H9 (cell line): ENCODE results near the gene KCNA3. TPM values are rescaled to one million over a fixed set of nuclear protein-coding genes. Genes with fewer than 3 reads are reported as not detected.

ENCODE experiments used
- DNase-seq: peaks from one replicate; pipeline ENCODE4 v3.0.0-alpha.2; 2017
- H2AFZ ChIP-seq: one replicate; pipeline ENCODE4 v1.6.1; 2013; ENCODE audit warnings: mild to moderate bottlenecking, low read length, control low read depth, moderate library complexity
- H2AK5ac ChIP-seq: 2 replicates; pipeline ENCODE4 v1.6.1; 2013; ENCODE audit warnings: low read length, control low read depth, mixed read lengths; ENCODE audit not compliant: insufficient read length
- H2BK120ac ChIP-seq: one replicate; pipeline ENCODE4 v1.6.1; 2013; ENCODE audit warnings: low read depth, mild to moderate bottlenecking, low read length, control low read depth, inconsistent platforms; ENCODE audit not compliant: poor library complexity, severe bottlenecking
- H2BK12ac ChIP-seq: 2 replicates; pipeline ENCODE4 v1.6.1; 2013; ENCODE audit warnings: low read length, control low read depth, mixed read lengths, low read depth; ENCODE audit not compliant: insufficient read length
- H2BK15ac ChIP-seq: 2 replicates; pipeline ENCODE4 v1.6.1; 2013; ENCODE audit warnings: low read depth, low read length, control low read depth
- H2BK20ac ChIP-seq: one replicate; pipeline ENCODE4 v1.6.1; 2013; ENCODE audit warnings: low read depth, mild to moderate bottlenecking, low read length, control low read depth, inconsistent platforms; ENCODE audit not compliant: poor library complexity, severe bottlenecking
- H2BK5ac ChIP-seq: 2 replicates; pipeline ENCODE4 v1.6.1; 2013; ENCODE audit warnings: low read length, control low read depth, mixed read lengths; ENCODE audit not compliant: insufficient read length
- H3K14ac ChIP-seq: 2 replicates; pipeline ENCODE4 v1.6.1; 2013; ENCODE audit warnings: low read length, control low read depth; ENCODE audit not compliant: insufficient read depth
- H3K18ac ChIP-seq: 2 replicates; pipeline ENCODE4 v1.6.1; 2013; ENCODE audit warnings: low read depth, mild to moderate bottlenecking, mixed read lengths, low read length, control low read depth; ENCODE audit not compliant: insufficient read length
- H3K23ac ChIP-seq: 2 replicates; pipeline ENCODE4 v1.6.1; 2013; ENCODE audit warnings: low read length, control low read depth, mixed read lengths, low read depth; ENCODE audit not compliant: insufficient read length
- H3K23me2 ChIP-seq: 2 replicates; pipeline ENCODE4 v1.6.1; 2013; ENCODE audit warnings: low read depth, mild to moderate bottlenecking, mixed read lengths, low read length, control low read depth; ENCODE audit not compliant: insufficient read length, poor library complexity, severe bottlenecking
- H3K27ac ChIP-seq: 2 replicates; pipeline ENCODE4 v1.5.1; 2013; ENCODE audit warnings: low read length, control low read depth, mixed read lengths, low read depth; ENCODE audit not compliant: insufficient read length
- H3K27me3 ChIP-seq: 2 replicates; pipeline ENCODE4 v1.6.1; 2013; ENCODE audit warnings: low read length, control low read depth, inconsistent platforms; ENCODE audit not compliant: insufficient read depth
- H3K4ac ChIP-seq: 2 replicates; pipeline ENCODE4 v1.6.1; 2013; ENCODE audit warnings: low read depth, mild to moderate bottlenecking, control low read depth, inconsistent platforms, low read length, moderate library complexity
- H3K4me1 ChIP-seq: 2 replicates; pipeline ENCODE4 v1.6.1; 2013; ENCODE audit warnings: low read length, control low read depth, inconsistent platforms; ENCODE audit not compliant: insufficient read depth
- H3K4me2 ChIP-seq: 2 replicates; pipeline ENCODE4 v1.6.1; 2013; ENCODE audit warnings: low read length, control low read depth, mixed read lengths; ENCODE audit not compliant: insufficient read length, insufficient read depth
- H3K56ac ChIP-seq: 2 replicates; pipeline ENCODE4 v1.6.1; 2013; ENCODE audit warnings: low read depth, mild to moderate bottlenecking, mixed read lengths, low read length, control low read depth; ENCODE audit not compliant: insufficient read length
- H3K79me1 ChIP-seq: 2 replicates; pipeline ENCODE4 v1.6.1; 2013; ENCODE audit warnings: low read depth, mild to moderate bottlenecking, moderate library complexity, low read length, control low read depth, inconsistent platforms; ENCODE audit not compliant: insufficient read depth, poor library complexity, severe bottlenecking
- H3K79me2 ChIP-seq: 2 replicates; pipeline ENCODE4 v1.6.1; 2013; ENCODE audit warnings: low read length, control low read depth, inconsistent platforms; ENCODE audit not compliant: insufficient read depth
- H3K9ac ChIP-seq: 2 replicates; pipeline ENCODE4 v1.6.1; 2013; ENCODE audit warnings: low read length, control low read depth, mixed read lengths; ENCODE audit not compliant: insufficient read length; ENCODE audit errors: extremely low read depth
- H3K9me3 ChIP-seq: one replicate; pipeline ENCODE4 v1.6.1; 2013; ENCODE audit warnings: low read depth, low read length, inconsistent platforms; ENCODE audit not compliant: control insufficient read depth
- H3T11ph ChIP-seq: one replicate; pipeline ENCODE4 v1.6.1; 2013; ENCODE audit warnings: mild to moderate bottlenecking, low read length, control low read depth, inconsistent platforms
- H4K20me1 ChIP-seq: one replicate; pipeline ENCODE4 v1.6.1; 2013; ENCODE audit not compliant: control insufficient read depth, insufficient read length, insufficient read depth
- H4K5ac ChIP-seq: 2 replicates; pipeline ENCODE4 v1.6.1; 2013; ENCODE audit warnings: low read depth, mild to moderate bottlenecking, mixed read lengths, low read length, control low read depth; ENCODE audit not compliant: insufficient read length
- H4K8ac ChIP-seq: replicated peaks from 2 replicates; pipeline ENCODE4 v1.6.1; 2013; ENCODE audit warnings: low read length, control low read depth, mixed read lengths, low read depth; ENCODE audit not compliant: insufficient read length
- H4K91ac ChIP-seq: 2 replicates; pipeline ENCODE4 v1.6.1; 2013; ENCODE audit warnings: low read depth, mild to moderate bottlenecking, moderate library complexity, mixed read lengths, low read length, control low read depth; ENCODE audit not compliant: insufficient read length
- H3K27ac Mint-ChIP-seq, 3 experiments: 2 replicates in 2 of 3; 3 replicates in 1 of 3; pipeline ENCODE4 v1.8.0; 2020 to 2021; ENCODE audit warnings: mixed read lengths in 3 of 3, mild to moderate bottlenecking in 1 of 3, moderate library complexity in 1 of 3
- H3K27me3 Mint-ChIP-seq: 2 replicates; pipeline ENCODE4 v1.8.0; 2021; ENCODE audit warnings: low read depth, mild to moderate bottlenecking, moderate library complexity, mixed read lengths
- H3K36me3 Mint-ChIP-seq, 3 experiments: 2 replicates in 2 of 3; 3 replicates in 1 of 3; pipeline ENCODE4 v1.8.0; 2020 to 2021; ENCODE audit warnings: low read depth in 3 of 3, mixed read lengths in 3 of 3; ENCODE audit not compliant: insufficient read depth in 1 of 3
- H3K4me1 Mint-ChIP-seq, 2 experiments: 2 replicates each; pipeline ENCODE4 v1.8.0; 2020; ENCODE audit warnings: mixed read lengths in 2 of 2
- H3K4me3 Mint-ChIP-seq, 2 experiments: 2 replicates in 1 of 2; 3 replicates in 1 of 2; pipeline ENCODE4 v1.8.0; 2020 to 2021; ENCODE audit warnings: mild to moderate bottlenecking in 2 of 2, mixed read lengths in 2 of 2, moderate library complexity in 1 of 2
- H3K9me3 Mint-ChIP-seq, 2 experiments: 2 replicates in 1 of 2; 3 replicates in 1 of 2; pipeline ENCODE4 v1.8.0; 2020; ENCODE audit warnings: mild to moderate bottlenecking in 2 of 2, mixed read lengths in 2 of 2, moderate library complexity in 1 of 2
- CTCF ChIP-seq: fragments of 200-600 bp; sonication (generic); conservative IDR thresholded peaks from 3 replicates; pipeline ENCODE4 v1.8.0; 2021; ENCODE audit warnings: antibody characterized with exemption, mild to moderate bottlenecking
- WGBS: extraction: QIAGEN DNeasy Blood & Tissue Kit; methylation state at CpG from one replicate; pipeline ENCODE4 v1.1.7; 2013; ENCODE audit warnings: missing lambda C conversion rate, low lambda C conversion rate, mixed read lengths; ENCODE audit not compliant: insufficient read length; ENCODE audit errors: extremely low coverage; 5-methylcytosine and 5-hydroxymethylcytosine counted together
- total RNA-seq: library from RNA; stranded (reverse); gene quantifications from 2 replicates; pipeline ENCODE4 v1.2.1, GENCODE V29; 2021

The KCNA3 gene
- total RNA-seq, 1 experiment from 2014 or later = 0.92 TPM

GRCh38 chr1:110650609-110651008, 24.1 kb downstream of the KCNA3 start:
- H3K4me3 Mint-ChIP-seq = no peak overlapping the region
- H3K23me2 ChIP-seq = no peaks in the 10 kb centered on the region
- no peak overlapping the region for H2BK5ac ChIP-seq
- no peak overlapping the region for H3K4me2 ChIP-seq
- H4K20me1 ChIP-seq = no peaks in the 10 kb centered on the region
- no peaks in the 10 kb centered on the region for H3K79me2 ChIP-seq
- no peak overlapping the region for H2AFZ ChIP-seq
- no peaks in the 10 kb centered on the region for H3K27me3 ChIP-seq
- no peak overlapping the region for H2BK120ac ChIP-seq
- no peaks in the 10 kb centered on the region for H3K9me3 Mint-ChIP-seq
- no peak overlapping the region for H3K18ac ChIP-seq
- H3K4me1 ChIP-seq = no peaks in the 10 kb centered on the region
- H3K79me1 ChIP-seq = no peaks in the 10 kb centered on the region
- H4K5ac ChIP-seq = no peak overlapping the region
- H3K9me3 ChIP-seq = no peaks in the 10 kb centered on the region
- H3K4ac ChIP-seq = no peak overlapping the region
- no peak overlapping the region for H3K9ac ChIP-seq
- H2AK5ac ChIP-seq = no peak overlapping the region
- no peak overlapping the region for H3T11ph ChIP-seq
- no peak overlapping the region for H4K8ac ChIP-seq
- no peak overlapping the region for H2BK20ac ChIP-seq
- no peaks in the 10 kb centered on the region for H3K4me1 Mint-ChIP-seq
- no peak overlapping the region for H2BK15ac ChIP-seq
- H3K27ac Mint-ChIP-seq = no peak overlapping the region
- no CpG with 5 or more reads among the region's 2 CpGs for WGBS
- H3K27ac ChIP-seq = no peak overlapping the region
- DNase-seq = no peak
- no peak overlapping the region for H3K23ac ChIP-seq
- no peak overlapping the region for H4K91ac ChIP-seq
- H3K56ac ChIP-seq = no peak overlapping the region
- no peak overlapping the region for H3K14ac ChIP-seq
- no peak overlapping the region for H2BK12ac ChIP-seq
- TF ChIP-seq CTCF = no peak
- H3K36me3 Mint-ChIP-seq = no peaks in the 10 kb centered on the region
- H3K27me3 Mint-ChIP-seq = peaks cover 3% of the 10 kb centered on the region; the same call in 1 of the 2 replicates
